GM23248 (cell line): ENCODE results near the gene SHISA6. TPM values are rescaled to one million over a fixed set of nuclear protein-coding genes. Genes with fewer than 3 reads are reported as not detected.

Source experiments
- DNase-seq: peaks from one replicate; pipeline ENCODE4 v3.0.0-alpha.2; 2015
- H2AFZ ChIP-seq: fragments of 200-600 bp; sonication (generic); 2 replicates; pipeline ENCODE4 v1.6.1; 2016; ENCODE audit warnings: antibody characterized with exemption
- H3F3A ChIP-seq: fragments of 200-600 bp; sonication (generic); 2 replicates; pipeline ENCODE4 v1.6.1; 2016; ENCODE audit warnings: mild to moderate bottlenecking, antibody characterized with exemption, mixed run types; ENCODE audit not compliant: insufficient read depth
- H3K27ac ChIP-seq: fragments of 200-600 bp; sonication (generic); 2 replicates; pipeline ENCODE4 v1.5.1; 2016; ENCODE audit warnings: mild to moderate bottlenecking
- H3K27me3 ChIP-seq: fragments of 200-600 bp; sonication (generic); replicated peaks from 2 replicates; pipeline ENCODE4 v1.6.1; 2016; ENCODE audit warnings: mild to moderate bottlenecking; ENCODE audit not compliant: insufficient read depth
- H3K36me3 ChIP-seq: fragments of 200-600 bp; sonication (generic); 2 replicates; pipeline ENCODE4 v1.6.1; 2016; ENCODE audit warnings: low read depth, mild to moderate bottlenecking
- H3K4me1 ChIP-seq: fragments of 200-600 bp; sonication (generic); 2 replicates; pipeline ENCODE4 v1.6.1; 2016; ENCODE audit warnings: mild to moderate bottlenecking; ENCODE audit not compliant: insufficient read depth
- H3K4me2 ChIP-seq: fragments of 200-600 bp; sonication (generic); one replicate; pipeline ENCODE4 v1.6.1; 2016; ENCODE audit warnings: mild to moderate bottlenecking; ENCODE audit not compliant: unreplicated experiment
- H3K4me3 ChIP-seq: fragments of 200-600 bp; sonication (generic); 2 replicates; pipeline ENCODE4 v1.5.1; 2016; ENCODE audit warnings: mild to moderate bottlenecking
- H3K79me2 ChIP-seq: fragments of 200-600 bp; sonication (generic); 2 replicates; pipeline ENCODE4 v1.6.1; 2016; ENCODE audit warnings: mild to moderate bottlenecking; ENCODE audit not compliant: insufficient read depth
- H3K9ac ChIP-seq: fragments of 200-600 bp; sonication (generic); 2 replicates; pipeline ENCODE4 v1.6.1; 2016; ENCODE audit warnings: mild to moderate bottlenecking
- H3K9me2 ChIP-seq: fragments of 200-600 bp; sonication (generic); 2 replicates; pipeline ENCODE4 v1.6.1; 2016; ENCODE audit warnings: mixed run types, mild to moderate bottlenecking, moderate library complexity; ENCODE audit not compliant: insufficient read depth
- H3K9me3 ChIP-seq: fragments of 200-600 bp; sonication (generic); one replicate; pipeline ENCODE4 v1.6.1; 2017; ENCODE audit warnings: low read depth
- H4K20me1 ChIP-seq: fragments of 200-600 bp; sonication (generic); 2 replicates; pipeline ENCODE4 v1.6.0; 2016; ENCODE audit not compliant: insufficient read depth
- EZH2 ChIP-seq: fragments of 200-600 bp; sonication (generic); IDR thresholded peaks from 2 replicates; pipeline ENCODE4 v1.6.1; 2018; ENCODE audit warnings: antibody characterized with exemption, mild to moderate bottlenecking; ENCODE audit not compliant: insufficient read depth, poor library complexity, severe bottlenecking
- EZH2phosphoT487 ChIP-seq: fragments of 200-600 bp; sonication (generic); IDR thresholded peaks from 2 replicates; pipeline ENCODE4 v1.6.1; 2018; ENCODE audit warnings: antibody characterized with exemption, moderate library complexity, mild to moderate bottlenecking, low read depth; ENCODE audit not compliant: insufficient read depth
- WGBS, 2 experiments: methylation state at CpG; one replicate each; pipeline ENCODE4 v1.1.6; 2015 to 2017; ENCODE audit warnings: low lambda C conversion rate in 2 of 2, low coverage in 1 of 2; ENCODE audit errors: missing lambda C conversion rate in 2 of 2; 5-methylcytosine and 5-hydroxymethylcytosine counted together
- in situ Hi-C: fragments of 300-500 bp; cut with MboI; formaldehyde crosslinking; loops from 2 replicates; pipeline ENCODE4 v1.15.0; 2020
- polyA plus RNA-seq: library from polyadenylated mRNA; unstranded; fragments of >200 nt; fragmentation: Nextera tagmentation; extraction: Ambion mirVana; gene quantifications from 2 replicates; pipeline ENCODE4 v1.2.1, GENCODE V29; 2016
- total RNA-seq: library from RNA; depleted of rRNA; stranded (reverse); fragments of >200 nt; shearing (Covaris generic); gene quantifications from 2 replicates; pipeline ENCODE4 v1.2.3, GENCODE V29; 2014

Gene SHISA6
- total and polyA plus RNA-seq, 2 experiments from 2014 or later = not detected

DNA sequence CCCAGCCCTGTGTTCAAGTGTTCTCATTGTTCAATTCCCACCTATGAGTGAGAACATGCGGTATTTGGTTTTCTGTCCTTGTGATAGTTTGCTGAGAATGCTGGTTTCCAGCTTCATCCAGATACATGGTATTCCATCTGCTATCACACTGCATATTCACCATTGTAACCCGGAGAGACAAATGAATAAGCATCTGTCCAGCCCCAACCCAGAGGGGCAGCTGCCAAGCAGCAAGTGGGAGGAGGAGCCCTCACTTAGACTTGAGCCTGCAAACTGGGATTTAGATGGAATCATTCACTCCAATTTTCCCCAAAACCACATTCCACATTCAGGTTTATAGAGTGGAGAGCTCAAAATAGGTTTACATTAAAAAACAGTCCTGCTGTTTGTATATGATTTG, 41.6 kb downstream of the SHISA6 start:
- Histone ChIP-seq H3F3A (no peaks in the 10 kb centered on the region), H3K4me2 (no peak overlapping the region), H3K4me3 (no peak overlapping the region), H3K9ac (no peak overlapping the region), H3K27ac (no peak overlapping the region), H3K9me3 (no peaks in the 10 kb centered on the region), H3K9me2 (no peaks in the 10 kb centered on the region), H3K4me1 (no peaks in the 10 kb centered on the region), H3K27me3 (no peaks in the 10 kb centered on the region), H3K36me3 (no peaks in the 10 kb centered on the region), H2AFZ (no peak overlapping the region), H4K20me1 (no peaks in the 10 kb centered on the region), H3K79me2 (no peaks in the 10 kb centered on the region)
- DNase-seq = no peak
- in situ Hi-C loops = no loop called here
- TF ChIP-seq EZH2phosphoT487 (no peak), EZH2 (no peak)
- 11 to 23% methylated on average over 2 of the region's 2 CpGs for WGBS, 2 experiments

DNA sequence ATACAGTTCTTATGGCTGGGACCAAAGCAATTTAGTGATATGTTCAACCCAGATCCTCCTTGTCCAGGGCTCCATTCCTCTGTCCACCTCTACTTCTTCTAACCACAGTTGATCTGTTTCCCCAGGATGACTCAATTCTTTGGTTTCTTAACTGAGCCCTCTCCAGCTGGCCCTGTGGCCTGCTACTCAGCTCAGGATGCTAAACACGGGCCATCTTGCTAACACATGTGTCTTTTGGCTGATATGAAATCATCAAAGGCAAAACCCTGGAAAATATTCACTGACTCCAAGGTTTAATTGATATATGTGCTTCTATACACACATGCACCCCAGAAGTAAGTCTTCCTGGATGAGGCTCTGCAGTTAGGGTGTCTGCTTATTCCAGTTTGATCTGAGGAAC, 43.8 kb downstream of the SHISA6 start:
- H3F3A ChIP-seq = no peaks in the 10 kb centered on the region
- DNase-seq = no peak
- in situ Hi-C loops = no loop called here
- TF ChIP-seq EZH2phosphoT487 = no peak
- no peak for TF ChIP-seq EZH2
- H4K20me1 ChIP-seq = no peaks in the 10 kb centered on the region
- H2AFZ ChIP-seq = no peak overlapping the region
- WGBS, 2 experiments = 0 to 5% methylated on average over 1 of the region's 1 CpG
- H3K4me3 ChIP-seq = no peak overlapping the region
- no peak overlapping the region for H3K27ac ChIP-seq
- no peaks in the 10 kb centered on the region for H3K9me2 ChIP-seq
- H3K9ac ChIP-seq = no peak overlapping the region
- no peaks in the 10 kb centered on the region for H3K9me3 ChIP-seq
- H3K79me2 ChIP-seq = no peaks in the 10 kb centered on the region
- no peaks in the 10 kb centered on the region for H3K36me3 ChIP-seq
- H3K4me2 ChIP-seq = no peak overlapping the region
- H3K27me3 ChIP-seq = no peaks in the 10 kb centered on the region
- no peaks in the 10 kb centered on the region for H3K4me1 ChIP-seq

DNA sequence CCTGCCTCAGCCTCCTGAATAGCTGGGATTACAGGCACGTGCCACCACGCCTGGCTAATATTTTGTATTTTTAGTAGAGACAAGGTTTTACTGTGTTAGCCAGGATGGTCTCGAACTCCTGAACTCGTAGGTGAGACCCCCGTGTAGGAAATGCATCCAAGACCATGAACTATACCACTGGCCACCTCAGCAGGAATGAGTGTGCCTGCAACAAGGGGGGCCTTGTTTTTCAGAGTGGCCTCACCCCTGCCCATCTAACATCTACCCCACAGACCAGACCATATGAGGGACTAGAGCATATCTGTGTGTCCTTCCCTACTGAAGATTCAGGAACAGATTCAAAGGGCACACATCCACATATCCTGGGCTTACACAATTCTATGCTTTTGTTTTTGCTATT, 44.9 kb downstream of the SHISA6 start:
- Histone ChIP-seq H3K27me3 (no peaks in the 10 kb centered on the region), H2AFZ (no peak overlapping the region), H3K4me1 (no peaks in the 10 kb centered on the region), H3K27ac (no peak overlapping the region), H3K9me3 (no peaks in the 10 kb centered on the region), H3K9ac (no peak overlapping the region), H4K20me1 (no peaks in the 10 kb centered on the region), H3F3A (no peaks in the 10 kb centered on the region), H3K9me2 (no peaks in the 10 kb centered on the region), H3K79me2 (no peaks in the 10 kb centered on the region), H3K4me3 (no peak overlapping the region), H3K4me2 (no peak overlapping the region), H3K36me3 (no peaks in the 10 kb centered on the region)
- TF ChIP-seq EZH2 (no peak), EZH2phosphoT487 (no peak)
- 10 to 12% methylated on average over 5 of the region's 5 CpGs for WGBS, 2 experiments
- DNase-seq = no peak
- in situ Hi-C loops = no loop called here

DNA sequence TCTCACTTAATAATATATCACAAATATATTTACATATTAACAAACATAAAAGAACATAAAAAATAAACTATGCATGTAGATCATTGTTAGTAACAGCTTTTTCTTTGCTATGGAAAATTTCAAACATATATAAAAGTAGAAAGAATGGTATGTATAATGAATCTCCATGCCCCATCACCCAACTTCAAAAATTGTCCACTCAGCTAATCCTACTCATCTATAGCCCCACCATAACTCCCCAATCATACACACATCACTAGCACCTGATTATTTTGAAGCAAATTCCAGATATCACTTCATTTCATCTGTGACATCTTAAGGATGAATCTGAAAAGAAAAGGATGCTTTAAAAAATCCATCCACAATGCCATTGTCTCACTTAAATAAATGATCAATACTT, 46.8 kb downstream of the SHISA6 start:
- H3K4me3 ChIP-seq = no peak overlapping the region
- H3F3A ChIP-seq = no peaks in the 10 kb centered on the region
- no peaks in the 10 kb centered on the region for H3K79me2 ChIP-seq
- TF ChIP-seq EZH2phosphoT487 = no peak
- TF ChIP-seq EZH2 = no peak
- H3K9me2 ChIP-seq = no peaks in the 10 kb centered on the region
- H2AFZ ChIP-seq = no peak overlapping the region
- no peaks in the 10 kb centered on the region for H3K4me1 ChIP-seq
- no peaks in the 10 kb centered on the region for H3K27me3 ChIP-seq
- H3K27ac ChIP-seq = no peak overlapping the region
- in situ Hi-C loops = no loop called here
- H3K4me2 ChIP-seq = no peak overlapping the region
- no peak overlapping the region for H3K9ac ChIP-seq
- H3K9me3 ChIP-seq = no peaks in the 10 kb centered on the region
- no peaks in the 10 kb centered on the region for H3K36me3 ChIP-seq
- H4K20me1 ChIP-seq = no peaks in the 10 kb centered on the region
- DNase-seq = no peak

DNA sequence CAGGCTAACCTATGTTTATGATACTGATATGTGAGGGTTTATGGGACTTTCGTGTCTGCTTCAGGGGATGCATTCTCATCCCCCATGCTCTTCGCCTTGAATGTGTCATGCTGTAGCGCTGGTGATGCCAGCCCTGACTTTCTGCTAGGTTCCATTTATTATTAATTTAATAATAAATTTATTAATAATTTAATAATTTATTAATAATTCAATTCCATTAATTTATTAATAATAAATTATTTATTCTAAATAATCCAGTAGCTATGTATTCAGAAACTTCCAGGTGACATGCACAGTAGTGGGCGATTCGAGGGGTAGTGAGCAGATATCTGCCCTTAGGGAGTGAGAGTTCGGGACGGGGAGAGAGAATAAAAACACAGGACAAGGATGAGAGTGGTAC, 49.8 kb downstream of the SHISA6 start:
- H3F3A ChIP-seq = no peaks in the 10 kb centered on the region
- no peak overlapping the region for H3K27ac ChIP-seq
- H3K9me2 ChIP-seq = no peaks in the 10 kb centered on the region
- no peak for TF ChIP-seq EZH2
- TF ChIP-seq EZH2phosphoT487 = no peak
- H3K4me1 ChIP-seq = no peaks in the 10 kb centered on the region
- H3K79me2 ChIP-seq = no peaks in the 10 kb centered on the region
- in situ Hi-C loops = no loop called here
- DNase-seq = no peak
- H3K36me3 ChIP-seq = no peaks in the 10 kb centered on the region
- 40 to 48% methylated on average over 7 of the region's 7 CpGs for WGBS, 2 experiments
- H3K4me3 ChIP-seq = no peak overlapping the region
- H4K20me1 ChIP-seq = no peaks in the 10 kb centered on the region
- H3K4me2 ChIP-seq = no peak overlapping the region
- no peaks in the 10 kb centered on the region for H3K27me3 ChIP-seq
- H3K9ac ChIP-seq = no peak overlapping the region
- H3K9me3 ChIP-seq = no peaks in the 10 kb centered on the region
- H2AFZ ChIP-seq = no peak overlapping the region
